Activated CD8-positive, alpha-beta T cell treated with anti-CD3 and anti-CD28 coated beads for 36 hours (primary cell): Measurements from ENCODE around the gene CA9. TPM values are rescaled to one million over a fixed set of nuclear protein-coding genes. Genes with fewer than 3 reads are reported as not detected.

ENCODE experiments used
- ATAC-seq: fragments of 200-7000 bp; cut with Tn5 transposase; one replicate; pipeline ENCODE4 v1.10.0; 2021; ENCODE audit warnings: mild to moderate bottlenecking, moderate library complexity
- CTCF ChIA-PET: fragments of 350-600 bp; sonication (Branson Sonifier 250); formaldehyde crosslinking; loops from one replicate; lab custom pipeline; 2021; ENCODE audit warnings: antibody characterized with exemption; lab: Charles Lee
- POLR2A ChIA-PET: fragments of 350-600 bp; sonication (Branson Sonifier 250); formaldehyde crosslinking; loops from one replicate; lab custom pipeline; 2021; ENCODE audit warnings: antibody characterized with exemption; lab: Charles Lee
- DNase-seq: peaks from one replicate; pipeline ENCODE4 v3.0.0-alpha.2; 2020
- H3K27ac Mint-ChIP-seq: one replicate; pipeline ENCODE4 v1.8.0; 2021; ENCODE audit warnings: mild to moderate bottlenecking, mixed read lengths
- H3K27me3 Mint-ChIP-seq: one replicate; pipeline ENCODE4 v1.8.0; 2021; ENCODE audit warnings: mixed read lengths
- H3K36me3 Mint-ChIP-seq: one replicate; pipeline ENCODE4 v1.8.0; 2021; ENCODE audit warnings: low read depth, mixed read lengths
- H3K4me1 Mint-ChIP-seq: one replicate; pipeline ENCODE4 v1.8.0; 2021; ENCODE audit warnings: low read depth, mixed read lengths
- H3K4me3 Mint-ChIP-seq: one replicate; pipeline ENCODE4 v1.8.0; 2021; ENCODE audit warnings: mild to moderate bottlenecking, moderate library complexity, mixed read lengths
- H3K9me3 Mint-ChIP-seq: one replicate; pipeline ENCODE4 v1.8.0; 2021; ENCODE audit warnings: mixed read lengths
- CTCF ChIP-seq: fragments of 200-600 bp; IDR thresholded peaks from one replicate; pipeline ENCODE4 v1.8.0; 2022; ENCODE audit warnings: antibody characterized with exemption, mild to moderate bottlenecking
- intact Hi-C: fragments of 100-400 bp; cut with micrococcal nuclease; formaldehyde crosslinking; loops from one replicate; pipeline ENCODE4 v1.10.0; 2022
- total RNA-seq, 2 experiments: library from RNA; stranded (reverse); gene quantifications; one replicate each; pipeline ENCODE4 v1.2.3, GENCODE V29; 2021

Gene CA9
- total RNA-seq, 2 experiments from 2014 or later: 4.5 to 4.9 TPM

GRCh38 chr9:35659340-35659739 lies 14.4 kb upstream of the CA9 start:
- H3K9me3 Mint-ChIP-seq: no peaks in the 10 kb centered on the region
- H3K4me1 Mint-ChIP-seq: peaks cover 67% of the 10 kb centered on the region
- H3K36me3 Mint-ChIP-seq: peaks cover 44% of the 10 kb centered on the region
- peak overlapping the region; percentile 96 for H3K27ac Mint-ChIP-seq
- ChIA-PET POLR2A (interaction anchor here (1.0 to 5.3 kb wide), 9 partner anchors 8 to 72 kb away, joined by 3 to 64 read pairs (median 5); partner anchors contain the start of genes CREB3 and TLN1), CTCF (interaction anchor here (0.9 to 24.5 kb wide), 16 partner anchors 11 to 167 kb away, joined by 3 to 313 read pairs (median 8); partner anchors contain the start of genes CA9, CREB3, SIT1 and TLN1)
- peak overlapping the region; percentile 81 for H3K4me3 Mint-ChIP-seq
- no peak for TF ChIP-seq CTCF
- no peak for DNase-seq
- peaks cover 2% of the 10 kb centered on the region for H3K27me3 Mint-ChIP-seq
- intact Hi-C loops: loop anchor here (5.0 to 10.0 kb wide), 2 partner anchors 68 to 155 kb away; partner anchors contain the start of genes HINT2 and SPAG8
- no peak for ATAC-seq

- no peak for DNase-seq
- ChIA-PET CTCF (interaction anchor here (0.7 to 24.5 kb wide), 12 partner anchors 9 to 1257 kb away, joined by 3 to 313 read pairs (median 4); partner anchors contain the start of genes SIT1 and TPM2), POLR2A (interaction anchor here (0.8 to 1.7 kb wide), 5 partner anchors 15 to 70 kb away, joined by 3 to 8 read pairs (median 3); partner anchors contain the start of genes CD72 and TLN1)
- TF ChIP-seq CTCF: no peak
- Mint-ChIP-seq H3K36me3 (peaks cover 44% of the 10 kb centered on the region), H3K27ac (no peak overlapping the region), H3K27me3 (peaks cover 2% of the 10 kb centered on the region), H3K4me1 (peaks cover 68% of the 10 kb centered on the region), H3K9me3 (no peaks in the 10 kb centered on the region), H3K4me3 (peak overlapping the region; percentile 4)
- intact Hi-C loops: no loop called here
- no peak for ATAC-seq
Observed at GRCh38 chr9:35660966-35661415, 12.7 kb upstream of the CA9 start.

- DNase-seq: no peak
- intact Hi-C loops: no loop called here
Observed at GRCh38 chr9:35661756-35662350, 11.9 kb upstream of the CA9 start.

GRCh38 chr9:35662437-35662836 lies 11.3 kb upstream of the CA9 start:
- no peak for ATAC-seq
- intact Hi-C loops: no loop called here
- Mint-ChIP-seq H3K27ac (peak overlapping the region; percentile 82), H3K9me3 (no peaks in the 10 kb centered on the region), H3K4me1 (peaks cover 55% of the 10 kb centered on the region), H3K27me3 (peaks cover 2% of the 10 kb centered on the region), H3K36me3 (peaks cover 44% of the 10 kb centered on the region), H3K4me3 (peak overlapping the region; percentile 84)
- DNase-seq: no peak
- no peak for TF ChIP-seq CTCF
- ChIA-PET POLR2A (interaction anchor here (1.1 kb wide), 2 partner anchors 15 to 17 kb away, joined by 3 to 4 read pairs; no protein-coding TSS in a partner anchor), CTCF (interaction anchor here (1.1 to 24.5 kb wide), 10 partner anchors 9 to 220 kb away, joined by 3 to 313 read pairs (median 6); partner anchors contain the start of genes SIT1 and TPM2)

More at GRCh38 chr9:35661756-35662350, 11.9 kb upstream of the CA9 start:
- peak overlapping the region; percentile 84 for H3K4me3 Mint-ChIP-seq
- H3K27ac Mint-ChIP-seq: peak overlapping the region; percentile 82
- no peak for ATAC-seq
- H3K36me3 Mint-ChIP-seq: peaks cover 44% of the 10 kb centered on the region
- H3K4me1 Mint-ChIP-seq: peaks cover 60% of the 10 kb centered on the region
- peaks cover 2% of the 10 kb centered on the region for H3K27me3 Mint-ChIP-seq
- no peak for TF ChIP-seq CTCF
- H3K9me3 Mint-ChIP-seq: no peaks in the 10 kb centered on the region
- CTCF ChIA-PET: interaction anchor here (0.7 to 24.5 kb wide), 12 partner anchors 10 to 1258 kb away, joined by 3 to 313 read pairs (median 4); partner anchors contain the start of genes SIT1 and TPM2
- POLR2A ChIA-PET: interaction anchor here (0.8 to 1.7 kb wide), 4 partner anchors 14 to 43 kb away, joined by 3 to 8 read pairs (median 4); partner anchors contain the start of gene CD72
